Activated naive CD4-positive, alpha-beta T cell treated with anti-CD3 and anti-CD28 coated beads, Interleukin-2, amount 10 ng/mL, durations not matched to agents 7 days and 5 days (primary cell): ENCODE data around the gene FAM50A.
"Not testable (repeated sequence)": the region's sequence is repeated elsewhere in the genome, so short reads cannot be mapped to it uniquely, and the experiment has no call there.

Experiments used
- CTCF ChIA-PET: fragments of 350-600 bp; sonication (Branson Sonifier 250); formaldehyde crosslinking; loops from one replicate; lab custom pipeline; 2021; ENCODE audit warnings: antibody characterized with exemption; lab: Charles Lee
- DNase-seq: peaks from one replicate; pipeline ENCODE4 v3.0.0-alpha.2; 2020
- H3K27ac Mint-ChIP-seq: one replicate; pipeline ENCODE4 v1.8.0; 2021; ENCODE audit warnings: mild to moderate bottlenecking, moderate library complexity, mixed read lengths
- H3K27me3 Mint-ChIP-seq: one replicate; pipeline ENCODE4 v1.8.0; 2021; ENCODE audit warnings: mild to moderate bottlenecking, mixed read lengths
- H3K36me3 Mint-ChIP-seq: one replicate; pipeline ENCODE4 v1.8.0; 2021; ENCODE audit warnings: mixed read lengths
- H3K4me1 Mint-ChIP-seq: one replicate; pipeline ENCODE4 v1.8.0; 2021; ENCODE audit warnings: mixed read lengths
- H3K4me3 Mint-ChIP-seq: one replicate; pipeline ENCODE4 v1.8.0; 2021; ENCODE audit warnings: mild to moderate bottlenecking, moderate library complexity, mixed read lengths
- H3K9me3 Mint-ChIP-seq: one replicate; pipeline ENCODE4 v1.8.0; 2021; ENCODE audit warnings: mixed read lengths

The FAM50A gene, protein sequence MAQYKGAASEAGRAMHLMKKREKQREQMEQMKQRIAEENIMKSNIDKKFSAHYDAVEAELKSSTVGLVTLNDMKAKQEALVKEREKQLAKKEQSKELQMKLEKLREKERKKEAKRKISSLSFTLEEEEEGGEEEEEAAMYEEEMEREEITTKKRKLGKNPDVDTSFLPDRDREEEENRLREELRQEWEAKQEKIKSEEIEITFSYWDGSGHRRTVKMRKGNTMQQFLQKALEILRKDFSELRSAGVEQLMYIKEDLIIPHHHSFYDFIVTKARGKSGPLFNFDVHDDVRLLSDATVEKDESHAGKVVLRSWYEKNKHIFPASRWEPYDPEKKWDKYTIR

DNA sequence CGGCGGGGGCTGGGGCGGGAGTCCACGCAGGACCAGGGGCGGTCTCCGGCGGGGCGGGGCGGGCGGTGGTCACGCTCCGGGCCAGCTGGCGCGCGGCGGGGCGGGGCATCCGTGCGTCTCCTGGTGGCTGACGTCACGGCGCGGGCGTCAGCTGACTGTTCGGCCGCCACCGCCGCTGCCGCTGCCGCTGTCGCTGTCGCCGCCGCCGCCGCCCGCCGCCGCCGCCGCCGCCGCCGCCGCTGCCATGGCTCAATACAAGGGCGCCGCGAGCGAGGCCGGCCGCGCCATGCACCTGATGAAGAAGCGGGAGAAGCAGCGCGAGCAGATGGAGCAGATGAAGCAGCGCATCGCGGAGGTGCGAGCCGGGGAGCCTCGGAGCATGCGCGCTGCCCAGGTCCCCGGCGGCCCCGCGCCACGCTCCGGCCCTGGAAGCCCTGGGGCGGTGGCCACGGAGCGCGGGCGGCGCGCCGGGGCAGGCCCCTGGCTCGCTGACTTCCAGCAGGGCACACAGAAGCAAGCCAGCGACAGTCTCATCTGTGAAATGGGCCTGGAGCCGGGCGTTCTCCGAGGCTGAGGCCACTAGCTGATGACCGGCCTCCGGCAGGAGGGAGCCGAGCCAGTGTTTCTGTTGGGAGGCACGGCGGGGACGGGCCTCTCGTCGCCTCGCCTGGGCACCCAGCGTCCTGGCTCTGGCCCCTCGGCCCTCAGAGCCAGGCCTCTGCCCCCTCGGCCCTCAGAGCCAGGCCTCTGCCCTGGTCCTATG, at the start of gene FAM50A:
TSS of gene FAM50A (plus strand) at position 150 of the 763 bp plus-strand sequence. CDS start at position 245, 95 bp downstream.
- Mint-ChIP-seq H3K9me3 (no peaks in the 10 kb centered on the region), H3K4me3 (peak within 1 kb of the TSS; percentile 68), H3K27me3 (no peaks in the 10 kb centered on the region), H3K36me3 (peaks cover 16% of the 10 kb centered on the region), H3K4me1 (peaks cover 39% of the 10 kb centered on the region), H3K27ac (peak within 1 kb of the TSS; percentile 83)
- DNase-seq: peak; percentile 81
- CTCF ChIA-PET: no interaction called here

DNA sequence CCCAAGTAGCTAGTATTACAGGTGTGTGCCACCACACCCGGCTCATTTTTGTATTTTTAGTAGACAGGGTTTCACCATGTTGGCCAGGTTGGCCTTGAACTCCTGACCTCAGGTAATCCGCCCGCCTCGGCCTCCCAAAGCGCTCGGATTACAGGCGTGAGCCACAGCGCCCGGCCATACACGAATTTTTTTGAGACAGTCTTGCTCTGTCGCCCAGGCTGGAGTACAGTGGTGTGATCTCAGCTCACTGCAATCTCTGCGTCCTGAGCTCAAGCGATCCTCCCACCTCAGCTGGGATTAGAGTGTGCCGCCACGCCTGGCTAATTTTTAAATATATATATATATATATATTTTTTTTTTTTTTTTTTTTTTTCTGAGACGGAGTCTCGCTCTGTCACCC, 47.6 kb upstream of the FAM50A start:
- Mint-ChIP-seq H3K27ac (peak overlapping the region; percentile 67), H3K36me3 (peaks cover 29% of the 10 kb centered on the region), H3K4me3 (peak overlapping the region; percentile 99), H3K4me1 (peaks cover 24% of the 10 kb centered on the region)
- H3K9me3 Mint-ChIP-seq, H3K27me3 Mint-ChIP-seq, DNase-seq, CTCF ChIA-PET: not testable (repeated sequence)

DNA sequence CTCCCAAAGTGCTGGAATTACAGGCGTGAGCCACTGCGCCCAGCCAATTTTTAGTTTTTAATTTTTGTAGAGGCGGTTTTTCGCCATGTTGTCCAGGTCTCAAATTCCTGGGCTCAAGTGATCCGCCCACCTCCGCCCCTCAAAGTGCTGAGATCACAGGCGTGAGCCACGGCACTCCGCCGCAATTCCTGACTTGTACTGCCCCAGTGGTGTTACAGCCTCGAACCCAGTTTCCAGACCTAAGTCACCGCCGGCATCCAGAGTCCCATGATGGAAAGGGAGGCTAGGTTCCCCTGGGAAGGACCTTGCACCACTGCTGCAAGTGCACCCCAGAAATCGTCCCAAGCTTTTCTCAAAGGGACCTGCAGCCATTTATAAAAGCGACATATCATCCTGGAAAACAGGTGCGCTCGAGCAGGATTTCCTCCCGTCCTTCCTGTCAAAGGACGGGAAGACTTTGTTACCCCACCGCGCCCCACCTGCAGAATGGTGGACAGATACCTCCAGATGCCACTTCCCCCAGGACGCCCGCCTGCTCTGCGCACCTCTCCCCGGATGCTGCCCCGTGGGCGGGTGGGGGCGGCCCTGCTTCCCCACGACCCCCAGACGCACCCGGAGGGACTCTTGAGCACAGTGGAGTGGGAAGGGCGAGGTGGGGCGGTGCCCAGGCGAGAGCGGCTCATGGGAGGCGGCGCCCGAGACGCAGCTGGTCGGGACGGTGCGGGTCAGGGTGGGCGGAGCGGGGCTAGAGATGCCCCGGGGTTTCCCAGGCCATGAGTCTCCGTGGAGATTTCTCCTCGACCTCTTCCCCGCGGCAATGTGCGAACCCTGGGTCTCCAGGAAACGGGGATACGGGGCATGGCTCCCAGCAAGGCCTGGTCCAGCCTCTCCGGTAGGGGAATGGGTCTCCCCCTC, 46.7 kb upstream of the FAM50A start:
- H3K4me3 Mint-ChIP-seq: peak overlapping the region; percentile 99
- peaks cover 30% of the 10 kb centered on the region for H3K36me3 Mint-ChIP-seq
- H3K9me3 Mint-ChIP-seq: no peaks in the 10 kb centered on the region
- CTCF ChIA-PET: interaction anchor here (1.5 kb wide), 1 partner anchor 384 kb away, joined by 3 read pairs; no protein-coding TSS in a partner anchor
- peaks cover 24% of the 10 kb centered on the region for H3K4me1 Mint-ChIP-seq
- peak; percentile 72 for DNase-seq
- peaks cover 4% of the 10 kb centered on the region for H3K27me3 Mint-ChIP-seq
- H3K27ac Mint-ChIP-seq: peak overlapping the region; percentile 100

DNA sequence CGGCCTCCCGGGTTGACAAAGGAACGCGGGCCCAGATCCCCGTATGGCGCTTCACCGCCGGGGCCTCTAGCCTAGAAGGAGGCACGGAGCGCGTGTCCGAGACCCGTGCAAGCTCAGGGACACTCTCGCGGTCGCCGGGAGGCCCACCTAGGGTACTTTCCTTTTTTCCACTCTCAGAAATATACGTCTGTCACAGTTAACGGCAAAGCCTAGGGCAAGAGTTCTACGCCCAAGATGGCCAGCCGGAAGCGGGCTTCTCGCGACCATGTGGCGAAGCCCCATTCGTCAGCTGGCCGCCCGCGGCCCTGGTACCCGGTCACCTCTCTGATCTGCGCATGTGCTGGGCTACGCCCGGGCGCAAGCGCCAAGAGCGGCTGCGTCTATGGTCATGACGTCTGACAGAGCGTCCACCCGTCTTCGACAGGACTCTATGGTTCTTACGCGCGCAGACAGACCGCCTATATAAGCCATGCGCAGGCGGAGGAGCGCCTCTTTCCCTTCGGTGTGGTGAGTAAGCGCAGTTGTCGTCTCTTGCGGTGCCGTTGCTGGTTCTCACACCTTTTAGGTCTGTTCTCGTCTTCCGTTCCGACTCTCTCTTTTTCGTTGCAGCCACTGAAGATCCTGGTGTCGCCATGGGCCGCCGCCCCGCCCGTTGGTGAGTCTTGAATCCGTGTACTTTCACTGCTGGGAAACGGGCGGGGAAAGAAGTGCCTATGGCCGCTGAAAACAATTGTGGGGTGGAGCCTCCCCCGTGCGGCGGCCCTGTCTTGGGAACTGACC, 45.9 kb upstream of the FAM50A start, which contains the start of gene RPL10:
TSS of gene RPL10 (plus strand) at position 490 of the 780 bp plus-strand sequence. CDS start at position 633, 143 bp downstream.
- H3K9me3 Mint-ChIP-seq: no peaks in the 10 kb centered on the region
- peak; percentile 93 for DNase-seq
- H3K4me1 Mint-ChIP-seq: peaks cover 24% of the 10 kb centered on the region
- peak within 1 kb of the TSS; percentile 100 for H3K27ac Mint-ChIP-seq
- CTCF ChIA-PET: interaction anchor here (1.2 to 2.4 kb wide), 4 partner anchors 11 to 385 kb away, joined by 3 to 14 read pairs (median 3); partner anchors contain the start of gene DNASE1L1
- H3K27me3 Mint-ChIP-seq: peaks cover 4% of the 10 kb centered on the region
- H3K36me3 Mint-ChIP-seq: peaks cover 30% of the 10 kb centered on the region
- H3K4me3 Mint-ChIP-seq: peak within 1 kb of the TSS; percentile 99

DNA sequence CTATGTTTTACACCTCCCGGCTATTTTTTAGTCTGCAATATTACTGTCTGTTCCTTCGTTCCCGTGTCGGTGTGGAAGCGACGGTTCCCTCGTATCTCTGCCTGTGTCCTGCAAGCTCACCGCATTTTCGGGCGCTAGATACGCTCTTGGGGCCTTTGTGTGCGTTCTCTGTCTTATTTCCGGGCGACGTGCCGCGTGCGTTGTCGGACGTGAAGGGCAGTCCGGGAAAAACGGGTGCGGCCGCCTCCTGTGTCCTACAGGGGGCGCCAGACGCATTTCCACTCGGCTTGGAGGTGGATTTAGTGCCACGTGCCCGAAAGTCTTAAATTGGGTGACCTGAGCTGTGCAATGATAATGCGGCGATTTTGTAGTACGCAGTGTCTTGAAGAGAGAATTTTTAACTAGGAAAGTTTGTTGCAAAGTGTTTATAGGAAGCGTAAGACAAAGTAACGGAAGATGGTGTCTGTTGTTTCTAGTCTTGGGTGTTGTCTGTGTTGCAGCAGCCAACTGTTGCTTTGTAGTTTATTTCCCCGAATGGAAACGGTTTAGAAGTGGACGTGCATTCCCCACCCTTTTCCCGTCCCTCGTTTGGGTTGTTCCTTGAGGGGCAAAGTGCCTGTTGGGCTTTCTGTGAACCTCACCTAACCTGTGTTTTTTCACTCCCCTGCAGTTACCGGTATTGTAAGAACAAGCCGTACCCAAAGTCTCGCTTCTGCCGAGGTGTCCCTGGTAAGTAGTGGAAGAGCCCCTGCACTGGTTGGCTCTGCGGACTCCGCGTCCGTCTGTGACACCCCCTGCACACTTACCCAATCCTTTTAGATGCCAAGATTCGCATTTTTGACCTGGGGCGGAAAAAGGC, 45.0 kb upstream of the FAM50A start:
- DNase-seq: peak; percentile 89
- Mint-ChIP-seq H3K4me3 (peak overlapping the region; percentile 99), H3K27me3 (peaks cover 4% of the 10 kb centered on the region), H3K9me3 (no peaks in the 10 kb centered on the region), H3K36me3 (peaks cover 30% of the 10 kb centered on the region), H3K4me1 (peaks cover 24% of the 10 kb centered on the region), H3K27ac (peak overlapping the region; percentile 100)
- CTCF ChIA-PET: interaction anchor here (1.1 to 2.4 kb wide), 6 partner anchors 10 to 386 kb away, joined by 3 to 14 read pairs (median 4); partner anchors contain the start of genes DNASE1L1 and TAFAZZIN

DNA sequence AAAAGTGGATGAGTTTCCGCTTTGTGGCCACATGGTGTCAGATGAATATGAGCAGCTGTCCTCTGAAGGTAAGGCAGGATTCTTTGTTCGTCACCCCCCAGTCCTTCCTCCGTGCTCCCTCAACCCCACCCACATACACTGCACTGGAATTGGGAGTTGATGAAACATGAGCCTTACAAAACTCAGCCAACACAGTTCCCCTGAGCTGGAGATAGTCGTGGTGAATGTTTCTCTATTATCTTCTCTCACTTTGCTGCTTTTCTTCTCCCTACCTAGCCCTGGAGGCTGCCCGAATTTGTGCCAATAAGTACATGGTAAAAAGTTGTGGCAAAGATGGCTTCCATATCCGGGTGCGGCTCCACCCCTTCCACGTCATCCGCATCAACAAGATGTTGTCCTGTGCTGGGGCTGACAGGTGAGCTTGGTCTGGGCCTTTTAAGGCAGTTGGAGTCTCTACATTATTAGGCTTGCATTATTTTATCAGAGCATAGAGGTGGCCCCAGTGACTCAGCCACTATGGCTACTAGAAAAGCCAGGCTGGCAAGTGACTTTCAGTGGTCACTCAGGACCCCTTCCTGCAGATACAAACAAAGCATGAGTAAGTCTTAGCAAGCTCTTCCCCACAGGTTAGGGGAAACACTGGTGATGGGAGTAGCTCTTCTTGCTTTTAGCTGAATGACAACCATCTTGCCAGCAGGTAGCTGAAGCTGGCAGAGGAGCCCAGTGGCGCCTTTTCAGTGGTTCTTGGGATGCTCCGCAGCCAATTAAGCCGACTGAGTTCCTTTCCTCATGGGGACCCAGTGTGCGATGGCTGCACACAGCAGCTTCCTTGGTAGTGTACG, 44.2 kb upstream of the FAM50A start:
- H3K4me1 Mint-ChIP-seq: peaks cover 24% of the 10 kb centered on the region
- peaks cover 30% of the 10 kb centered on the region for H3K36me3 Mint-ChIP-seq
- CTCF ChIA-PET: interaction anchor here (0.6 to 2.4 kb wide), 4 partner anchors 10 to 128 kb away, joined by 3 to 14 read pairs (median 6); partner anchors contain the start of genes DNASE1L1 and TAFAZZIN
- H3K27me3 Mint-ChIP-seq: peaks cover 4% of the 10 kb centered on the region
- peak; percentile 58 for DNase-seq
- H3K4me3 Mint-ChIP-seq: peak overlapping the region; percentile 99
- no peaks in the 10 kb centered on the region for H3K9me3 Mint-ChIP-seq
- peak overlapping the region; percentile 100 for H3K27ac Mint-ChIP-seq

DNA sequence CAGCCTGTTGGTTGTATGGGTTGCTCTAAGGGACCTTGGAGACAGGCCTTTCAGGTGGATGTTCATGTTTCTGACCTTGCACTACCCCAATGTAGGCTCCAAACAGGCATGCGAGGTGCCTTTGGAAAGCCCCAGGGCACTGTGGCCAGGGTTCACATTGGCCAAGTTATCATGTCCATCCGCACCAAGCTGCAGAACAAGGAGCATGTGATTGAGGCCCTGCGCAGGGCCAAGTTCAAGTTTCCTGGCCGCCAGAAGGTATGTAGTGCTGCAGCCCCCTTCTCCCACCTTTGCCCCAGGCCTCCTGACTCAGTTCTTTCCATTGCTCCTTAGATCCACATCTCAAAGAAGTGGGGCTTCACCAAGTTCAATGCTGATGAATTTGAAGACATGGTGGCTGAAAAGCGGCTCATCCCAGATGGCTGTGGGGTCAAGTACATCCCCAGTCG, 43.5 kb upstream of the FAM50A start:
- Mint-ChIP-seq H3K27ac (peak overlapping the region; percentile 100), H3K4me3 (peak overlapping the region; percentile 99)

DNA sequence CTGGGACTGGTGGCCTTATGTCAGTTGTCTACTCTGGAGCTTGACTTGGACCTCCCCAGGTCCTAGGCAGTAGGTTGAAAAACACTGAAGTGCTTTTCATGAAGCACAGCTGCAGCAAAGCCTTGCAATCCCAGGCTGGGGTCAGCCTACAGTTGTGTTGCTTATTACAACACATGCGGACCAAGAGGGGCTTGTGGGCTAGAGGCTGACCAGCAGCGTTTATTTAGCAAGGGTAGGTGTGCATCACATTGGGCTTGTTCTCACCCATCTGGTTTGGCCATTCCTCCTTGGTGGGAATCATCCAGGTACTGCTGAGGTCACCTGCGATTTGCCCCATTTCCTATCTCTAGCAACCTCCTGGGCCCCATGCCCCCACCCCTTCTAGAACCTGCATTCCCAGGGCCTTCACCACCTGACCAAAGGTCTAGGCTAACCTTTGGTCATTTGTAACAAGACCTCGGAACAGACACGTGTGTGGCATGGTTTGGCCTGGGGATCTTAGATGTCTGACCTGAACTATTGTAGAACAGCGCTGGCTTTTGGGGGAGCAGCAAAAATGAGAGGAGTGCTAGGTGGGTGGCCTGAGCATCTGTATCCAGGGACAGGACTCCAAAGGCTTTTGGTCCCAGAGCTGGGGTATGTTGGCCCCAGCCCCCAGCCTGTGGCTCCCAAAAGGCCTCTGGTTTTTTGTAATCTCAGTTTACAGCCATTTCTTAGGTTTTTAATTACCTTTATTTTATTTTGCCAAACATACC, 42.7 kb upstream of the FAM50A start:
- no peak for DNase-seq
- CTCF ChIA-PET: no interaction called here
- Mint-ChIP-seq H3K9me3 (no peaks in the 10 kb centered on the region), H3K27me3 (peaks cover 4% of the 10 kb centered on the region), H3K27ac (peak overlapping the region; percentile 100), H3K4me3 (peak overlapping the region; percentile 33), H3K4me1 (peaks cover 24% of the 10 kb centered on the region), H3K36me3 (peaks cover 30% of the 10 kb centered on the region)

More for the DNA sequence above, 43.5 kb upstream of the FAM50A start:
- CTCF ChIA-PET: interaction anchor here (0.6 to 2.4 kb wide), 3 partner anchors 9 to 87 kb away, joined by 3 to 14 read pairs (median 8); partner anchors contain the start of genes DNASE1L1 and TAFAZZIN
- DNase-seq, H3K27me3 Mint-ChIP-seq, H3K9me3 Mint-ChIP-seq: not testable (repeated sequence)
- H3K36me3 Mint-ChIP-seq: peaks cover 30% of the 10 kb centered on the region
- H3K4me1 Mint-ChIP-seq: peaks cover 24% of the 10 kb centered on the region

DNA sequence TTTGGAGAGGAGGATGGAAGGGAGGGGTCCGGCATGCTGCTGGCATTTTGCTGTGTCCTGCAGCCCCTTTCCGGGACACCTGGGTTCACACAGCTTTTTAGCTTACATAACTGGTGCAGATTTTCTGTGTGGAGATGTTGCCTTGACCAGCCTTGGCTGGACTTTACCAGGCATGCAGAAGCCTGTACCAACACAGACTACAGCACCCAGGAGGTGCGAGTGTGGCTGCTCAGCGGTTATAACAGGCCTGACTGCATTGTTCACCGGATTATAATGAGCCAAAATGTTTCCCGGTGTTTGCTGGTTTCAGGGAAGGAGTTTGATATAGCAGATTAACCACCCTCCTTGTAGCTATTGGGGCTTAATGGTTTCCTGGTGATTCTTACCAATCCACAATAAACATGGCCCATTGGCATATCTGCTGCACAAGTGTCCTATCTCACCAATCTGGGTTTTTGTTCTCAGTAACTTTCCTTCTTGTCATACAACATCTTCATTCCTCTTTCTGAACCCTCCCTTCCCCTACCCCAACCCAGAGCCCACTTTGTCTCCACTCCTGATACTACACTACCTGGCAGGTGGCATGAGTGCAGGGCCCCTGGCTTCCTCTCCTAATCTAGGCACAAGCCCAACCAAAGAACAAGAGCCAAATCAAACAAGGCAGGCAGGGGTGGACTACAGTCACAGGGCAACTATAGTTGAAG, 41.9 kb upstream of the FAM50A start:
- Mint-ChIP-seq H3K36me3 (peaks cover 30% of the 10 kb centered on the region), H3K4me3 (no peak overlapping the region), H3K27ac (peak overlapping the region; percentile 100), H3K4me1 (peaks cover 22% of the 10 kb centered on the region), H3K27me3 (peaks cover 4% of the 10 kb centered on the region), H3K9me3 (no peaks in the 10 kb centered on the region)
- CTCF ChIA-PET: no interaction called here
- DNase-seq: no peak

DNA sequence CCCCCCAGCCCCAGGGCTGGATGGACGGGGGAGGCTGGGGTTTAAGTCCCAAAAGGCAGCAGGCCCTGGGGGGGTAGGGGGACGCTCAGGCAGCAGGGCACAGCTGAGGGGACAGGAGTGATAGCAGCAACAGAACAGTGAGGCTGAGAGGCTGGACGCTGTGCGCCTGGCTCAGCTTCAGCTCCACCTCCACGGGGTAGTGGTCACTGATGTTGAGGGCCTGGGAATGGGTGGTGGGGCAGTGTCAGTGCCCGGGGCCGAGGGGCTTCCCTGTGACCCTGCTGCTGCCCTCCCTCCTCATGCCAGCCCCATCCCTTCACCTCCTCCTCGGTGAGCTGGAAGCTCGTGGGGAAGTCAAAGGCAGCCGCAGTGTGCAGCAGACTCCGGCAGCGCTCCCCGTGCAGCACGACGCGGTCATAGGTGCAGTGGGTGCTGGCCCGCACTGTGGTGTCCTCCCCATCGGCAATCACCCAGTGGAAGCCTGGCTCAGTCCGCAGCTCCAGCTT, 41.3 kb upstream of the FAM50A start:
- CTCF ChIA-PET: no interaction called here
- no peak overlapping the region for H3K27ac Mint-ChIP-seq
- DNase-seq: no peak
- peaks cover 4% of the 10 kb centered on the region for H3K27me3 Mint-ChIP-seq
- peaks cover 21% of the 10 kb centered on the region for H3K4me1 Mint-ChIP-seq
- H3K4me3 Mint-ChIP-seq: no peak overlapping the region
- no peaks in the 10 kb centered on the region for H3K9me3 Mint-ChIP-seq
- peaks cover 30% of the 10 kb centered on the region for H3K36me3 Mint-ChIP-seq
